A549 (cell line): ENCODE measurements around the gene PGM2. TPM values are rescaled to one million over a fixed set of nuclear protein-coding genes. Genes with fewer than 3 reads are reported as not detected.

Experiments used
- ATAC-seq, 2 experiments: fragments of 200-7000 bp in 1 of 2; fragments of >200 bp in 1 of 2; cut with Nextera tagmentation in 1 of 2; cut with Tn5 transposase in 1 of 2; 3 replicates each; pipeline versions ENCODE4 v1.8.0 to v1.9.1; 2018 to 2020; ENCODE audit warnings: mild to moderate bottlenecking in 1 of 2, moderate library complexity in 1 of 2
- CTCF ChIA-PET: fragments of 300-600 bp; sonication (Branson Sonifier 250); formaldehyde crosslinking; extraction: SDS; loops from one replicate; lab custom pipeline; 2021; ENCODE audit warnings: antibody characterized with exemption, inconsistent platforms; lab: Yijun Ruan, JAX
- POLR2A ChIA-PET: fragments of 350-600 bp; formaldehyde crosslinking; extraction: SDS; loops from one replicate; lab custom pipeline; 2021; ENCODE audit warnings: antibody characterized with exemption, inconsistent platforms; lab: Yijun Ruan, JAX
- DNase-seq, 2 experiments: peaks; one replicate each; pipeline versions ENCODE4 v3.0.0 to v3.0.0-alpha.2; 2011 to 2016; ENCODE audit warnings: low read depth in 1 of 2, low spot score in 1 of 2
- FAIRE-seq: peaks from 2 replicates; lab custom pipeline; 2011; peaks lifted over from hg19 to GRCh38; lab: Jason Lieb, UNC
- H3K27ac ChIP-seq, 2 experiments: fragments of >200 bp; sonication (Bioruptor Twin); formaldehyde crosslinking; 3 replicates each; pipeline ENCODE4 v1.5.1; 2016 to 2017
- H3K4me1 ChIP-seq: fragments of >200 bp; sonication (Bioruptor Twin); formaldehyde crosslinking; 3 replicates; pipeline ENCODE4 v1.6.1; 2016
- H3K4me2 ChIP-seq: fragments of >200 bp; sonication (Bioruptor Twin); formaldehyde crosslinking; 3 replicates; pipeline ENCODE4 v1.6.1; 2016
- H3K4me3 ChIP-seq: fragments of >200 bp; sonication (Bioruptor Twin); formaldehyde crosslinking; 3 replicates; pipeline ENCODE4 v1.5.1; 2016
- H3K9me3 ChIP-seq: fragments of >200 bp; sonication (Bioruptor Twin); formaldehyde crosslinking; 3 replicates; pipeline ENCODE4 v1.6.1; 2016
- BCL3 ChIP-seq: fragments of >200 bp; sonication (Bioruptor Twin); formaldehyde crosslinking; IDR thresholded peaks from 3 replicates; pipeline ENCODE4 v1.6.1; 2016
- CBX2 ChIP-seq: fragments of 200-600 bp; sonication (generic); IDR thresholded peaks from 2 replicates; pipeline ENCODE4 v1.6.1; 2016; ENCODE audit warnings: low read depth, mild to moderate bottlenecking, borderline replicate concordance
- CBX8 ChIP-seq: fragments of 200-600 bp; sonication (generic); IDR thresholded peaks from 2 replicates; pipeline ENCODE4 v1.6.1; 2016
- CEBPB ChIP-seq, 2 experiments: fragments of >200 bp in 1 of 2; sonication (Bioruptor Twin) in 1 of 2; formaldehyde crosslinking in 1 of 2; IDR thresholded peaks; 2 replicates each; pipeline ENCODE4 v1.6.1; 2012 to 2016
- CHD2 ChIP-seq: fragments of 150-350 bp; IDR thresholded peaks from 2 replicates; pipeline ENCODE4 v1.6.1; 2014; ENCODE audit warnings: low read length; ENCODE audit not compliant: partially characterized antibody
- EHF ChIP-seq: fragments of 250-450 bp; sonication (Bioruptor Pico); IDR thresholded peaks from 2 replicates; pipeline ENCODE4 v1.5.0; 2020; ENCODE audit warnings: mild to moderate bottlenecking
- EP300 ChIP-seq, 2 experiments: fragments of >200 bp; sonication (Bioruptor Twin); formaldehyde crosslinking; IDR thresholded peaks; 2 replicates in 1 of 2; 3 replicates in 1 of 2; pipeline ENCODE4 v1.6.1; 2016 to 2017
- HDAC2 ChIP-seq: fragments of 200-600 bp; sonication (generic); IDR thresholded peaks from 2 replicates; pipeline ENCODE4 v1.6.1; 2016
- HOXA7 ChIP-seq: fragments of 250-450 bp; sonication (Bioruptor Pico); IDR thresholded peaks from 2 replicates; pipeline ENCODE4 v1.5.0; 2020; ENCODE audit warnings: mild to moderate bottlenecking, moderate library complexity
- HOXB13 ChIP-seq: fragments of 250-450 bp; sonication (Bioruptor Pico); IDR thresholded peaks from 2 replicates; pipeline ENCODE4 v1.5.0; 2020; ENCODE audit warnings: low read depth, mild to moderate bottlenecking, moderate library complexity
- MAZ ChIP-seq: fragments of 150-350 bp; IDR thresholded peaks from 2 replicates; pipeline ENCODE4 v1.6.1; 2014; ENCODE audit warnings: antibody characterized with exemption, low read depth, low read length, borderline replicate concordance
- MYC ChIP-seq: IDR thresholded peaks from 2 replicates; pipeline ENCODE4 v1.6.1; 2012; ENCODE audit warnings: mild to moderate bottlenecking, inconsistent platforms, low read length, improper control_type of control experiment, borderline replicate concordance
- NFE2L2 ChIP-seq: fragments of 150-350 bp; conservative IDR thresholded peaks from 2 replicates; pipeline ENCODE4 v1.6.1; 2014; ENCODE audit warnings: low read length
- POLR2AphosphoS2 ChIP-seq: conservative IDR thresholded peaks from 2 replicates; pipeline ENCODE4 v1.6.1; 2012; ENCODE audit warnings: low read length, improper control_type of control experiment, inconsistent platforms
- RAD21 ChIP-seq, 2 experiments: fragments of >200 bp in 1 of 2; sonication (Bioruptor Twin) in 1 of 2; formaldehyde crosslinking in 1 of 2; IDR thresholded peaks in 1 of 2; conservative IDR thresholded peaks in 1 of 2; 2 replicates in 1 of 2; 3 replicates in 1 of 2; pipeline ENCODE4 v1.6.1; 2012 to 2018; ENCODE audit warnings: inconsistent platforms in 1 of 2
- RCOR1 ChIP-seq: fragments of 150-350 bp; IDR thresholded peaks from 2 replicates; pipeline ENCODE4 v1.6.1; 2014; ENCODE audit warnings: antibody characterized with exemption, low read length, low read depth
- SREBF2 ChIP-seq: fragments of 450-650 bp; IDR thresholded peaks from 2 replicates; pipeline ENCODE4 v1.6.1; 2014; ENCODE audit warnings: mild to moderate bottlenecking, moderate library complexity
- TFCP2L1 ChIP-seq: fragments of 250-450 bp; sonication (Bioruptor Pico); IDR thresholded peaks from 2 replicates; pipeline ENCODE4 v1.5.0; 2021; ENCODE audit warnings: mild to moderate bottlenecking
- TP53 ChIP-seq: fragments of 250-450 bp; sonication (Bioruptor Pico); IDR thresholded peaks from 2 replicates; pipeline ENCODE4 v1.5.0; 2021; ENCODE audit warnings: mild to moderate bottlenecking, moderate library complexity
- USF2 ChIP-seq: fragments of 450-650 bp; IDR thresholded peaks from 2 replicates; pipeline ENCODE4 v1.6.1; 2014; ENCODE audit warnings: antibody characterized with exemption
- WGBS: methylation state at CpG from one replicate; pipeline ENCODE4 v1.1.6; 2017; ENCODE audit errors: missing lambda C conversion rate; 5-methylcytosine and 5-hydroxymethylcytosine counted together
- polyA plus RNA-seq, 4 experiments: library from polyadenylated mRNA; depleted of rRNA in 3 of 4; stranded (reverse); fragments of >200 nt; fragmentation: RNase III in 1 of 4; extraction: RNeasy Plus Mini Kit Qiagen cat#74134 plus additional on column Dnase treatment in 1 of 4; gene quantifications; 2 replicates in 3 of 4; 3 replicates in 1 of 4; pipeline ENCODE4 v1.2.3, GENCODE V29; 2011 to 2017
- TF ChIP-seq, protein P1 (sequence below): IDR thresholded peaks from 2 replicates; pipeline ENCODE4 v1.6.1; 2012
- TF ChIP-seq, protein P2 (sequence below): fragments of 150-350 bp; IDR thresholded peaks from 2 replicates; pipeline ENCODE4 v1.6.1; 2014; ENCODE audit warnings: low read depth, mild to moderate bottlenecking, low read length
- TF ChIP-seq, protein P3 (sequence below): IDR thresholded peaks from 2 replicates; pipeline ENCODE4 v1.6.1; 2012

The PGM2 gene
- polyA plus RNA-seq, 2 of the 4 experiments (the other 2 are of a cell fraction), result 11.4 to 17.0 TPM

DNA sequence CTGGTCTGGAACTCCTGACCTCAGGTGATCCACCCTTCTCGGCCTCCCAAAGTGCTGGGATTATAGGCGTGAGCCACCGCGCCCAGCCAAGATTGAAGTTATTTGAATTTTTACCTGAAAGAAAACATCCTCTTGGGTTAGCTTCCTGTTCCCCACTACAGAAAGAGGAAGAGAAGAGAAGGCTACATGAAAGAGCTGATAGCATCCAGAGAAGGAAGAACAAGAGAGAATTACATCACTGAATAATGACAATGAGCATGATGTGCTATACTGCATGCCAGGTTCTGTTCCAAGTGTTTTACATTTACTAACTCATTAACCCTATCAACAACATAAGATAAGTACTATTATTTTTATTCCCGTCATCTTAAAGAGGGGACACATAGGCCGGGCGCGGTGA is 52.9 kb downstream of the PGM2 start:
- WGBS, result 93% methylated on average over 8 of the region's 8 CpGs
- TF ChIP-seq POLR2AphosphoS2 (no peak), NFE2L2 (no peak), HOXB13 (CRISPR knock-in tag) (no peak), CEBPB (IDR thresholded peaks at IDR 0.05) (no peak), MAZ (no peak), TFCP2L1 (CRISPR knock-in tag) (no peak), CHD2 (no peak), TP53 (CRISPR knock-in tag) (no peak), USF2 (no peak)
- TF ChIP-seq, protein P1, sequence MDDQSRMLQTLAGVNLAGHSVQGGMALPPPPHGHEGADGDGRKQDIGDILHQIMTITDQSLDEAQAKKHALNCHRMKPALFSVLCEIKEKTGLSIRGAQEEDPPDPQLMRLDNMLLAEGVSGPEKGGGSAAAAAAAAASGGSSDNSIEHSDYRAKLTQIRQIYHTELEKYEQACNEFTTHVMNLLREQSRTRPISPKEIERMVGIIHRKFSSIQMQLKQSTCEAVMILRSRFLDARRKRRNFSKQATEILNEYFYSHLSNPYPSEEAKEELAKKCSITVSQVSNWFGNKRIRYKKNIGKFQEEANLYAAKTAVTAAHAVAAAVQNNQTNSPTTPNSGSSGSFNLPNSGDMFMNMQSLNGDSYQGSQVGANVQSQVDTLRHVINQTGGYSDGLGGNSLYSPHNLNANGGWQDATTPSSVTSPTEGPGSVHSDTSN, result no peak
- CTCF ChIA-PET, result no interaction called here

GRCh38 chr4:37881811-37882210 is 55.3 kb downstream of the PGM2 start:
- Histone ChIP-seq H3K9me3 (no peaks in the 10 kb centered on the region), H3K4me3 (no peak overlapping the region), H3K27ac (no peak overlapping the region)
- ChIA-PET POLR2A (no interaction called here), CTCF (interaction anchor here (0.7 to 1.2 kb wide), 3 partner anchors 8 to 56 kb away, joined by 3 to 4 read pairs (median 3); partner anchors contain the start of gene PGM2)
- TF ChIP-seq RAD21 (conservative IDR thresholded peaks at IDR 0.05 in 1 of 2, IDR thresholded peaks at IDR 0.05 in 1 of 2), result no peak
- no peak for TF ChIP-seq SREBF2
- no peak for TF ChIP-seq MYC
- no peak for TF ChIP-seq CHD2
- TF ChIP-seq CBX2, result no peak
- TF ChIP-seq, protein P2, sequence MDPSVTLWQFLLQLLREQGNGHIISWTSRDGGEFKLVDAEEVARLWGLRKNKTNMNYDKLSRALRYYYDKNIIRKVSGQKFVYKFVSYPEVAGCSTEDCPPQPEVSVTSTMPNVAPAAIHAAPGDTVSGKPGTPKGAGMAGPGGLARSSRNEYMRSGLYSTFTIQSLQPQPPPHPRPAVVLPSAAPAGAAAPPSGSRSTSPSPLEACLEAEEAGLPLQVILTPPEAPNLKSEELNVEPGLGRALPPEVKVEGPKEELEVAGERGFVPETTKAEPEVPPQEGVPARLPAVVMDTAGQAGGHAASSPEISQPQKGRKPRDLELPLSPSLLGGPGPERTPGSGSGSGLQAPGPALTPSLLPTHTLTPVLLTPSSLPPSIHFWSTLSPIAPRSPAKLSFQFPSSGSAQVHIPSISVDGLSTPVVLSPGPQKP, result no peak
- TF ChIP-seq RCOR1, result no peak
- TF ChIP-seq HDAC2, result no peak
- TF ChIP-seq BCL3, result no peak
- TF ChIP-seq HOXA7 (CRISPR knock-in tag), result no peak
- TF ChIP-seq EHF, result no peak
- TF ChIP-seq, protein P3, sequence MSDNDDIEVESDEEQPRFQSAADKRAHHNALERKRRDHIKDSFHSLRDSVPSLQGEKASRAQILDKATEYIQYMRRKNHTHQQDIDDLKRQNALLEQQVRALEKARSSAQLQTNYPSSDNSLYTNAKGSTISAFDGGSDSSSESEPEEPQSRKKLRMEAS, result no peak
- no peak for TF ChIP-seq EP300 (IDR thresholded peaks at IDR 0.05)
- TF ChIP-seq CBX8, result no peak
- TF ChIP-seq TFCP2L1 (CRISPR knock-in tag), result no peak
- TF ChIP-seq, all 56 proteins: peak for 0
- WGBS, result 56% methylated on average over 5 of the region's 5 CpGs
- no peak for ATAC-seq
- FAIRE-seq, result no peak
- peaks cover 7% of the 10 kb centered on the region; the same call in 1 of the 3 replicates for H3K4me1 ChIP-seq
- H3K4me2 ChIP-seq, result no peak overlapping the region
- no peak for DNase-seq

More for the DNA sequence above, 52.9 kb downstream of the PGM2 start:
- no peaks in the 10 kb centered on the region for H3K9me3 ChIP-seq
- no peak for FAIRE-seq
- no peak for ATAC-seq
- POLR2A ChIA-PET, result no interaction called here
- no peak overlapping the region for H3K4me2 ChIP-seq
- peaks cover 10% of the 10 kb centered on the region; the same call in 2 of the 3 replicates for H3K4me1 ChIP-seq
- H3K4me3 ChIP-seq, result no peak overlapping the region
- H3K27ac ChIP-seq, result no peak overlapping the region
- no peak for DNase-seq
